ENCODE data around the gene SH3BGRL2. TPM values are rescaled to one million over a fixed set of nuclear protein-coding genes. Genes with fewer than 3 reads are reported as not detected.
A peak's percentile ranks its signal among the peaks of the same experiment; 100 is the strongest.
"Not testable (repeated sequence)": the region's sequence is repeated elsewhere in the genome, so short reads cannot be mapped to it uniquely, and the experiment has no call there.

SH3BGRL2 gene
- total and polyA plus RNA-seq, 2 of the 8 experiments (the other 6 are each of a cell fraction or from before 2014, with no cell fraction given): 6.0 to 20.3 TPM

- Histone ChIP-seq H2BK5ac (ENCODE audit: low read depth, low read length) (no peak overlapping the region), H4K5ac (ENCODE audit: insufficient read length, low read depth, low read length) (no peak overlapping the region), H2BK120ac (replicated peaks; ENCODE audit: low read depth, low read length) (no peak overlapping the region), H2BK20ac (ENCODE audit: low read length) (no peak overlapping the region), H3K4me3 (ENCODE audit: extremely low read depth in 1 of 4, insufficient read depth in 2 of 4, low read depth in 3 of 4, low read length in 4 of 4) (no peak overlapping the region), H4K91ac (replicated peaks; ENCODE audit: insufficient read length, low read length) (no peak overlapping the region), H3K9ac (replicated peaks in 1 of 4; ENCODE audit: extremely low read depth in 1 of 4, low read depth in 3 of 4, low read length in 3 of 4) (no peak overlapping the region), H3K56ac (replicated peaks; ENCODE audit: insufficient read length, low read depth, low read length) (no peak overlapping the region), H3K27me3 (replicated peaks in 1 of 4; ENCODE audit: control insufficient read depth in 3 of 4, extremely low read depth in 1 of 4, insufficient read depth in 3 of 4, low read length in 3 of 4) (no peaks in the 10 kb centered on the region), H3K79me2 (ENCODE audit: control insufficient read depth in 1 of 2, insufficient read depth in 2 of 2, low read length in 2 of 2) (no peaks in the 10 kb centered on the region), H2BK15ac (ENCODE audit: low read length) (no peak overlapping the region), H3K4me2 (ENCODE audit: insufficient read depth in 1 of 2, low read depth in 2 of 2, low read length in 2 of 2) (no peak overlapping the region), H3K9me3 (ENCODE audit: insufficient read depth in 2 of 2, low read depth in 1 of 2, low read length in 1 of 2) (no peaks in the 10 kb centered on the region), H4K20me1 (replicated peaks in 1 of 2; ENCODE audit: control insufficient read depth in 1 of 2, insufficient read depth in 2 of 2, low read length in 2 of 2) (no peaks in the 10 kb centered on the region), H3K18ac (ENCODE audit: extremely low read depth, low read length) (no peak overlapping the region), H2AK5ac (ENCODE audit: low read depth, low read length) (no peak overlapping the region), H2BK12ac (ENCODE audit: low read depth, low read length) (no peak overlapping the region), H3K36me3 (ENCODE audit: control insufficient read depth in 2 of 4, insufficient read depth in 4 of 4, low read length in 3 of 4) (no peaks in the 10 kb centered on the region), H3K79me1 (ENCODE audit: low read depth, low read length) (no peaks in the 10 kb centered on the region), H3K23me2 (ENCODE audit: low read depth, low read length) (no peaks in the 10 kb centered on the region), H3K27ac (ENCODE audit: low read depth, low read length) (no peak overlapping the region), H3K4ac (replicated peaks; ENCODE audit: insufficient read length, low read depth, low read length) (no peak overlapping the region), H3K23ac (ENCODE audit: insufficient read length) (no peak overlapping the region), H3K4me1 (replicated peaks in 1 of 4; ENCODE audit: control insufficient read depth in 3 of 4, insufficient read depth in 4 of 4, low read length in 3 of 4) (0 out of 7 replicates have a peak, but pooled peaks cover 0 to 2% (median 0%) of the 10 kb centered on the region in 4 experiments), H4K8ac (ENCODE audit: extremely low read depth, insufficient read depth, low read length) (no peak overlapping the region), H2AFZ (ENCODE audit: low read length) (no peak overlapping the region), H3K14ac (ENCODE audit: insufficient read length) (no peak overlapping the region)
- 78% methylated on average over 1 of the region's 1 CpG; no CpG with 5 or more reads in 1 of the 2 experiments for WGBS, 2 experiments (ENCODE audit: extremely low coverage in 1 of 2, insufficient coverage in 1 of 2, insufficient read length in 1 of 2, insufficient replicate concordance in 2 of 2, low coverage in 1 of 2, low lambda C conversion rate in 2 of 2, missing lambda C conversion rate in 1 of 2)
- FAIRE-seq: no peak
- TF ChIP-seq BACH1 (IDR thresholded peaks at IDR 0.05; ENCODE audit: low read length) (no peak), CREB1 (IDR thresholded peaks at IDR 0.05) (peak; percentile 33; the same call in 1 of the 2 replicates)
- CTCF ChIA-PET (ENCODE audit: partially characterized antibody): no interaction called here
- no peak for DNase-seq (ENCODE audit: low read depth in 1 of 2, low spot score in 2 of 2)
- POLR2A ChIA-PET (ENCODE audit: partially characterized antibody): interaction anchor here (0.9 kb wide), 1 partner anchor 14 kb away, joined by 3 read pairs; the partner anchor contains the start of gene SH3BGRL2
These were observed 13.6 kb upstream of the SH3BGRL2 start for GRCh38 chr6:79617518-79617941.

GRCh38 chr6:79618425-79618824, 12.7 kb upstream of the SH3BGRL2 start:
- H3K23me2 ChIP-seq (ENCODE audit: low read depth, low read length); H3K27me3 ChIP-seq (replicated peaks in 1 of 4; ENCODE audit: control insufficient read depth in 3 of 4, extremely low read depth in 1 of 4, insufficient read depth in 3 of 4, low read length in 3 of 4); DNase-seq (ENCODE audit: low read depth in 1 of 2, low spot score in 2 of 2); H3K9me3 ChIP-seq (ENCODE audit: insufficient read depth in 2 of 2, low read depth in 1 of 2, low read length in 1 of 2); H3K27ac ChIP-seq (ENCODE audit: low read depth, low read length); H3K79me1 ChIP-seq (ENCODE audit: low read depth, low read length); H3K18ac ChIP-seq (ENCODE audit: extremely low read depth, low read length); H3K9ac ChIP-seq (replicated peaks in 1 of 4; ENCODE audit: extremely low read depth in 1 of 4, low read depth in 3 of 4, low read length in 3 of 4); H3K79me2 ChIP-seq (ENCODE audit: control insufficient read depth in 1 of 2, insufficient read depth in 2 of 2, low read length in 2 of 2); H2BK20ac ChIP-seq (ENCODE audit: low read length); FAIRE-seq; H3K4me1 ChIP-seq (replicated peaks in 1 of 4; ENCODE audit: control insufficient read depth in 3 of 4, insufficient read depth in 4 of 4, low read length in 3 of 4); H4K20me1 ChIP-seq (replicated peaks in 1 of 2; ENCODE audit: control insufficient read depth in 1 of 2, insufficient read depth in 2 of 2, low read length in 2 of 2); H3K23ac ChIP-seq (ENCODE audit: insufficient read length); H3K56ac ChIP-seq (replicated peaks; ENCODE audit: insufficient read length, low read depth, low read length); H2BK5ac ChIP-seq (ENCODE audit: low read depth, low read length); H3K4ac ChIP-seq (replicated peaks; ENCODE audit: insufficient read length, low read depth, low read length); H2BK120ac ChIP-seq (replicated peaks; ENCODE audit: low read depth, low read length); H3K4me2 ChIP-seq (ENCODE audit: insufficient read depth in 1 of 2, low read depth in 2 of 2, low read length in 2 of 2); H3K14ac ChIP-seq (ENCODE audit: insufficient read length); H3K36me3 ChIP-seq (ENCODE audit: control insufficient read depth in 2 of 4, insufficient read depth in 4 of 4, low read length in 3 of 4); H4K8ac ChIP-seq (ENCODE audit: extremely low read depth, insufficient read depth, low read length); H3K4me3 ChIP-seq (ENCODE audit: extremely low read depth in 1 of 4, insufficient read depth in 2 of 4, low read depth in 3 of 4, low read length in 4 of 4); H2AK5ac ChIP-seq (ENCODE audit: low read depth, low read length); H4K91ac ChIP-seq (replicated peaks; ENCODE audit: insufficient read length, low read length); H2BK15ac ChIP-seq (ENCODE audit: low read length); H4K5ac ChIP-seq (ENCODE audit: insufficient read length, low read depth, low read length); H2AFZ ChIP-seq (ENCODE audit: low read length); H2BK12ac ChIP-seq (ENCODE audit: low read depth, low read length): not testable (repeated sequence)
- POLR2A ChIA-PET (ENCODE audit: partially characterized antibody): interaction anchor here (0.9 to 1.2 kb wide), 2 partner anchors 13 kb away, joined by 3 to 5 read pairs; partner anchors contain the start of gene SH3BGRL2
- WGBS, 2 experiments (ENCODE audit: extremely low coverage in 1 of 2, insufficient coverage in 1 of 2, insufficient read length in 1 of 2, insufficient replicate concordance in 2 of 2, low coverage in 1 of 2, low lambda C conversion rate in 2 of 2, missing lambda C conversion rate in 1 of 2): 79% methylated on average over 12 of the region's 13 CpGs; no CpG with 5 or more reads in 1 of the 2 experiments
- CTCF ChIA-PET (ENCODE audit: partially characterized antibody): interaction anchor here (1.7 to 2.1 kb wide), 2 partner anchors 14 to 26 kb away, joined by 3 to 5 read pairs; no protein-coding TSS in a partner anchor

Data from H1 (cell line).